NT2/D1 (cell line): Measurements from ENCODE around the gene KLF13.

Experiments used
- SUZ12 ChIP-seq: IDR thresholded peaks from 2 replicates; pipeline ENCODE4 v1.6.1; 2011; ENCODE audit not compliant: insufficient read length, insufficient read depth; ENCODE audit errors: extremely low read depth
- ZNF274 ChIP-seq: IDR thresholded peaks from 2 replicates; pipeline ENCODE4 v1.6.1; 2011; ENCODE audit warnings: mild to moderate bottlenecking, low read depth, low read length

- no peak for TF ChIP-seq SUZ12
- no peak for TF ChIP-seq ZNF274
Observed at GRCh38 chr15:31371520-31372240, 45.0 kb downstream of the KLF13 start.
